GM18526 (cell line): ENCODE results near the gene LKAAEAR1.
A peak's percentile ranks its signal among the peaks of the same experiment; 100 is the strongest.

Experiments
- POLR2A ChIP-seq: IDR thresholded peaks from 3 replicates; pipeline ENCODE4 v1.6.1; 2011; ENCODE audit not compliant: insufficient read length; ENCODE audit errors: extremely low read depth

LKAAEAR1 gene

DNA sequence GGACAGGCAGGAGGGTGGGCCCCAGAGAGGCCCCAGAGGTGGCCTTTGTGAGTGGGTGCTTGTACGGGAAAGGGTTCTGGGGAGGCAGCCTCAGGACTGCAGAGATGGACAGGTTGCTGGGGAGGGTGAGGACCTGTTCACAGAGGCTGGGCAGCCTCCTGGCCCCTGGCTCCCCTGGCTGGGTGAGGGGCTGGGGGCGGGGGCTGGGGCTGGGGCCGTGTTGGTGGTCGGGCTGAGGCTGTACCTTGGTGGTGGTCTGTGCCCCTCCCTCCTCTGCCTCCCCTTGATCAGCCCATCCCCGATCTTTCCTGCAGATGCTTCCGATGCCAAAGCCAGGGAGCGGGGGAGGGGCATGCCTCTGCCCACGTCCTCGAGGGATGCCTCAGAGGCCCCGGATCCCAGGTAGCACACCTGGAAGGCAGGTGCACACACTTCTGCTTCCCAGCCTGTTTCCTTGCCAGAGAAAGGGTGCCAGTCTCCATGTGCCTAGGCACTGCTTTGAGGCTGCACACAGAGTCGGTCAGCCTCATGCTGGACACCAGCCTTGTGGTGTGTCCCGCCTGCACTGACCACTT is 16.4 kb downstream of the LKAAEAR1 start:
- TF ChIP-seq POLR2A: no peak

DNA sequence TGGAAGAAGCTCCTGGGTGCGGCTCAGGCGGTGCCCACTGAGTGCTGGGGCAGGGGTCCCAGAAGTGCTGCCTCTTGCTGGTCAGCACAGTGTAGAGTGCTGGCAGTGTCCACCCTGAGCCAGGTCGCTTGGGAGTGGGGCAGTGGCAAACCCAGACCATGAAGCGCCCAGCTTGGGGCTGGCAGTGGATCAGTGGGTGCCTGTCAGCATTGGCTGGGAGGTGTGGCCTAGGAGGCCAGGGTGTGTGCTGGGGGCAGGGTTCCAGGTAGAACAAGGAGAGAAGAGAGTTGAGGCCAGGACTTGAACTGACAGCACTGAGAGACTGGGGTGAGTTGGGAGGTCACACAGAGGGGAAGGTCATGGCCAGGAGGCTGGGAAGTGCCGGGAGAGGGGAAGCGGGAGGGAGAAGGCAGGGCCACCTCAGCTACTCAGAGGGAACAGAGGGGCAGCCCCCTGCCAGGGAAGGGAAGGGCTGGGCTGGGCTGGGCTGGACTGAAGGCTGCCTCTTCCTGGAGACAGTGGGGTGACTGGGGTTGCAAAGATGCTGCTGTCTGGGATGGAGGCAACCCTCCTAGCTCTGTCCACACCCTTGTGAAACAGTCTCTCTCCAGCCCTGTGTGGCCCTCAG is 17.1 kb downstream of the LKAAEAR1 start:
- no peak for TF ChIP-seq POLR2A

DNA sequence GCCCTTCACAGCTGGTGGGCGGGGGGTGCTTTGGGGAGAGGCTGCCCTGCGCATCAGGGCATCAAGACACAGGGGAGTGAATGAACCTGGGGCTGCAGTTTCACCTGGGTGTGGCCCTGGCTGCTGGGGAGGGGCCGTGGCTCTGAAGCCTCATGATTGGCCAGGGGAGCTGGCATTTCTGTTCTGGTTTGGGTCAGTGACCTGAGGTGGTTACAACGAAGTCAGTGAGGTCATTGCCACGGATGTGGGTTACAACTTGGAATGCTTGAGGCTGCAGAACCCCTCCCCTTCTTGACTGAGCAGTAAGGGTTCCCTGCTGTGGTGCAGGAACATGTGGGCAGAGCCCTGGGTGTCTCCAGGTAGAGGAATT is 18.2 kb downstream of the LKAAEAR1 start:
- TF ChIP-seq POLR2A: peak; percentile 41

- no peak for TF ChIP-seq POLR2A
Observed at GRCh38 chr20:64065062-64065973, 18.9 kb downstream of the LKAAEAR1 start.

GRCh38 chr20:64064145-64064698 is 20.0 kb downstream of the LKAAEAR1 start:
- no peak for TF ChIP-seq POLR2A

- TF ChIP-seq POLR2A: no peak
Observed at GRCh38 chr20:64063389-64064144, 20.6 kb downstream of the LKAAEAR1 start.

DNA sequence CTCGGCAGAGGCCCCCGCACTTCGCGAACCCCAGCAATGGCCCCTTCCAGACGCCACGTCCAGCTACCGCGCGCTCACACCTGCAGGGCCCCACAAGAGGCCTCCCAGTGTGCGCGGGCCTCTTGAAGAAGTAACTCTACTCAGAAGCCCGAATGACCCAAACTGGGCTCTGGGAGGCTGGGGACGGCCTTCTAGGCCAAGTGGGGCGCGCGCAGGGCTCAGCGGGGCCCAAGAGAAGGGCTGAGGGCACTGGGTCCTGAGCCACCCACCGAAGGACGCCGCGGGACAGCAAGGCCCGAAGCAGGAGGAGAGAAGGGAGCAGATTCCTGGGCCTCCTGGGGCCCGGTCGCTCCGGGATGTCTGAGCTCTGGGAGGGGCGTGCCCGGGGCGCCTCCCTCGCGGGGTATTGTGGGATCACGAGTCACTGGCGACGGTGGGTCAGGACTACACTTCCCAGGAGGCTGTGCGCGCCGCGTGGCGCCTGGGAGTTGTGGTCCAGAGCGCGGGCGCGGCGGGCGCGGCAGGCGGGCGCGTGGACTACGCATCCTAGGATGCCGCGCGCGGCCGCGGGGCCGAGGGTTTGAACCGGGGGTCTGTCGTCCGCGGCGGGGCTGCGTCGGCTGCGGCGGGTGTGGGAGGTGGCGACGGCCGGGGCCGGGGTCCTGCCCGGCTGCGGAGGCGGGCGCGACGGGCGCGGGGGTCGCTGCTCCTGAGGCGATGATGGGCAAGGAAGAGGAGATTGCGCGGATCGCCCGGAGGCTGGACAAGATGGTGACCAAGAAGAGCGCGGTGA is 21.4 kb downstream of the LKAAEAR1 start, which contains the start of gene TCEA2:
Gene TCEA2, plus strand, starts transcription at position 603 of the 793 bp plus-strand sequence. Its CDS starts 115 bp downstream, at position 718.
- peak; percentile 63 for TF ChIP-seq POLR2A

DNA sequence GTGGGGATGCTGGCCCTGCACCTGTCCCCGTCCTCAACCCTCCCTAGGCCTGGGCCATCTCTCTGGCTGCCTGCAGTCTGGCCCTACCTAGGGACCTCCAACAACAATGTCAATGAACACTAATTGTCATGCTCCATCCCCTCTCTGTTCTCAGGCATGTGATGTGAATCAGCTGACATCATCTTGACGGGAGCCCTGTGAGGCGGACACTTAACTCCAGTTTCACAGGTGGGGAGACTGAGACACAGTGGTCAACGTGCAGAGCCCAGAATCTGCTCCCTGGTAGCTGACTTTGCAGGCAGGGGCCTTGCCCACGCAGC is 22.0 kb downstream of the LKAAEAR1 start:
- no peak for TF ChIP-seq POLR2A

DNA sequence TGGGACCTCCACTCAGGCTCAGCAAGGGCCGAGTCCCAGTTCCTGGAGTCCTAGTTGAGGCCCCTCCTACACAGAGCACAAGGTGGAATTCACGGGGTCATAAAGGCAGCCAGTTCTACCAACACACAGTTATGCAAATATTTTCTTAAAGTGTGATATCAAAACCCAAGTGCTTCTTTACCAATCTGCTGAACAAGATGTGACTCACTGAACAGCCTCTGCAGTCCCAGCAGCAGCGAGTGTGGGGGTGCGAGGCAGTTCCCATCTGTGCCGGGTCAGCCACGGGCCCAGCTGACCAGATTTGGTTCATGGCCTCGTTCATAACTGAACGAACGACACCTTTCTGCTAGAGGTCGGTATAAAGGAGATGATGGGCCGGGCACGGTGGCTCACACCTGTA is 25.7 kb downstream of the LKAAEAR1 start:
- no peak for TF ChIP-seq POLR2A

GRCh38 chr20:64057628-64058498 is 26.3 kb downstream of the LKAAEAR1 start:
- TF ChIP-seq POLR2A: no peak

DNA sequence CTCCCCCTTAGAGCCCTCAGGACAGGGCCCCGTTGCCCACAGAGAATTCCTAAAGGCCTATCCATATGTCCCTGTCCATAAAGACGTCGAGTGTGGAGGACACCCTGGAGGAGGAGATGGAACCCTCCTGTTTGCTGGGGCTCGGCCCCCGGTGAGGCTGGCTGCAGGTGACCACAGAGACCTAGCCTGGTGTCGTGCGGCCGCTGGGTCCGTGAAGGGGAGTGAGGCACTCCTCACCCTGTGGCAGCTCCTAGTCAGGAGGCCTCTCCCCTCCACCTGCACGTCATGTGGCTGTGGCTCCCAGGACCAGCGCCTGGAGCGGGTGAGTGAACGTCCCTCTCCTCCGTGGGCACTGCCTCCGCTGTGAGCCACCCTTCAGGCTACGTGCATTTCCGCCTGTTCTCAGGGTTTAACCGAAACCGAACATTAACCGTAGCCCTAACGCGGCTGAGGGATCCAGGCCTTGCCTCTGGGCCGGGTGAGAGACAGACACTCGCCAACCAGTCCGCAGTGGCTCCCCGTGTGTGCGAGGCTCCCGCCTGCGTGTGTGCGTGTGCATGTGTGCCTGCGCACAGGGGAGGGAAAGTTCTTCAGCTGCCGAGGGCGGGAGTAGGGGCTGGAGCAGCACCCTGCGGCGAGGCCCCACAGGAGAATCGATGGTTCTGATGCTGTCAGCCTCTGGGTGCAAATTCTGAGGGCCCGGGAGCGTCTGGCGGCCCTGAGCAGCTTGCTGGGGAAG is 27.1 kb downstream of the LKAAEAR1 start:
- TF ChIP-seq POLR2A: no peak

- TF ChIP-seq POLR2A: no peak
Observed at GRCh38 chr20:64056639-64056888, 27.6 kb downstream of the LKAAEAR1 start.
